Peyer's patch (tissue), 4 donors: ENCODE measurements around the gene FNDC4. TPM values are rescaled to one million over a fixed set of nuclear protein-coding genes. Genes with fewer than 3 reads are reported as not detected.

Experiments used
- DNase-seq, 3 donors: peaks; one replicate each; pipeline ENCODE4 v3.0.0-alpha.2; 2017 to 2019
- H3K27ac ChIP-seq, 4 donors: fragments of 200-600 bp; sonication (generic); one replicate each; pipeline ENCODE4 v1.5.1; 2016 to 2019
- H3K27me3 ChIP-seq, 2 donors: fragments of 200-600 bp; sonication (generic); one replicate each; pipeline ENCODE4 v1.5.1; 2019
- H3K36me3 ChIP-seq, 3 donors: fragments of 200-600 bp; sonication (generic); one replicate each; pipeline ENCODE4 v1.5.1; 2016 to 2019
- H3K4me1 ChIP-seq, 4 donors: fragments of 200-600 bp; sonication (generic); one replicate each; pipeline ENCODE4 v1.5.1; 2016 to 2019
- H3K4me3 ChIP-seq, 4 donors: fragments of 200-600 bp; sonication (generic); 1 replicate in 3 of 4; 2 replicates in 1 of 4; pipeline ENCODE4 v1.5.1; 2016 to 2019; ENCODE audit warnings: mild to moderate bottlenecking in 1 of 4
- H3K9me3 ChIP-seq, 4 donors: fragments of 200-600 bp; sonication (generic); one replicate each; pipeline ENCODE4 v1.5.1; 2016 to 2019; ENCODE audit warnings: mild to moderate bottlenecking in 1 of 4
- POLR2A ChIP-seq, 2 donors: fragments of 450-650 bp; IDR thresholded peaks; one replicate each; pipeline ENCODE4 v1.5.1; 2017; ENCODE audit warnings: antibody characterized with exemption in 2 of 2, mild to moderate bottlenecking in 2 of 2, moderate library complexity in 2 of 2
- total RNA-seq, 4 donors: library from RNA; depleted of rRNA; stranded (reverse); fragments of >200 nt; gene quantifications; one replicate each; pipeline ENCODE4 v1.1.0, GENCODE V29; 2016
- TF ChIP-seq, protein P1 (sequence below), 6 experiments: fragments of 450-650 bp in 4 of 6; fragments of 200-600 bp in 2 of 6; sonication (generic) in 1 of 6; IDR thresholded peaks; one replicate each; pipeline ENCODE4 v1.5.1; 2017 to 2019; ENCODE audit warnings: antibody characterized with exemption in 6 of 6, mild to moderate bottlenecking in 3 of 6, moderate library complexity in 1 of 6

The FNDC4 gene
- total RNA-seq, 4 donors from 2014 or later = 2.0 to 3.2 TPM; not detected in 2

DNA sequence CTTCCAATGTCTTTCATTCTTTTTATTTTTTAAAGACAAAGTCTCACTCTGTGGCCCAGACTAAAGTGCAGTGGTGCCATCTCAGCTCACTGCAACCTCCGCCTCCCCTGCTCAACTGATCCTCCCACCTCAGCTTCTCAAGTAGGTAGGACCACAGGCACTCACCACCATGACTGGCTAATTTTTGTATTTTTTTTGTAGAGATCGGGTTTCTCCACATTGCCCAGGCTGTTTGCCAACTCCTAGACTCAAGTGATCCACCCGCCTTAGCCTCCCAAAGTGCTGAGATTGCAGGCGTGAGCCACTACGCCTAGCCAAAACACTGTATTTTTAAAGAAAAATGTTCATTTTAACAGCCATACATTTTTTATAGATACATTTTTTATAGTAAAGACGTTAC, 14.3 kb upstream of the FNDC4 start:
- no peak overlapping the region for H3K4me3 ChIP-seq
- no peak overlapping the region for H3K27ac ChIP-seq
- no peaks in the 10 kb centered on the region for H3K36me3 ChIP-seq
- DNase-seq = no peak
- H3K4me1 ChIP-seq = no peaks in the 10 kb centered on the region
- no peaks in the 10 kb centered on the region for H3K27me3 ChIP-seq
- no peak for TF ChIP-seq POLR2A (IDR thresholded peaks at IDR 0.05)
- TF ChIP-seq, protein P1, sequence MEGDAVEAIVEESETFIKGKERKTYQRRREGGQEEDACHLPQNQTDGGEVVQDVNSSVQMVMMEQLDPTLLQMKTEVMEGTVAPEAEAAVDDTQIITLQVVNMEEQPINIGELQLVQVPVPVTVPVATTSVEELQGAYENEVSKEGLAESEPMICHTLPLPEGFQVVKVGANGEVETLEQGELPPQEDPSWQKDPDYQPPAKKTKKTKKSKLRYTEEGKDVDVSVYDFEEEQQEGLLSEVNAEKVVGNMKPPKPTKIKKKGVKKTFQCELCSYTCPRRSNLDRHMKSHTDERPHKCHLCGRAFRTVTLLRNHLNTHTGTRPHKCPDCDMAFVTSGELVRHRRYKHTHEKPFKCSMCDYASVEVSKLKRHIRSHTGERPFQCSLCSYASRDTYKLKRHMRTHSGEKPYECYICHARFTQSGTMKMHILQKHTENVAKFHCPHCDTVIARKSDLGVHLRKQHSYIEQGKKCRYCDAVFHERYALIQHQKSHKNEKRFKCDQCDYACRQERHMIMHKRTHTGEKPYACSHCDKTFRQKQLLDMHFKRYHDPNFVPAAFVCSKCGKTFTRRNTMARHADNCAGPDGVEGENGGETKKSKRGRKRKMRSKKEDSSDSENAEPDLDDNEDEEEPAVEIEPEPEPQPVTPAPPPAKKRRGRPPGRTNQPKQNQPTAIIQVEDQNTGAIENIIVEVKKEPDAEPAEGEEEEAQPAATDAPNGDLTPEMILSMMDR (IDR thresholded peaks at IDR 0.05) = no peak
- H3K9me3 ChIP-seq = no peaks in the 10 kb centered on the region

DNA sequence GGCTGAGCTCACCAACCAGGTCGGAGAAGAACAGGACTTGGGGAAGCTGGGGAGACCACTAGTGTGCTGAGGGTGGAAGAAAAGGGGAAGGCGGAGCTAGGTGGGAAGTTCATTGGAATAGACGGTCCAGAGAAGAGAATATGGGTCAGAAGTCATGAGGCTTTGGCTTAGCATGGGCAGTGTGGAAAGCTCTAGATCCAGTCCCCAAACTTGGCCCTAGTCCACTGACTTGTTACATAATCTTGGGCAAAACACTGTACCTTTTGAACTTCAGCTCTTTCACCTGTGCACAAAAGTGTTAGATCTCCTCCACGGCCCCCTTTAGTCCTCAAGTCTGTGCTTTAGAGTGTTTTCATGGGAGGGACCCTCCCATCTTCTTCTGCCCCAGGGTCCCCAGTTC, 12.3 kb upstream of the FNDC4 start:
- no peaks in the 10 kb centered on the region for H3K9me3 ChIP-seq
- TF ChIP-seq POLR2A (IDR thresholded peaks at IDR 0.05) = no peak
- no peaks in the 10 kb centered on the region for H3K4me1 ChIP-seq
- H3K27me3 ChIP-seq = no peaks in the 10 kb centered on the region
- H3K36me3 ChIP-seq = no peaks in the 10 kb centered on the region
- H3K27ac ChIP-seq = no peak overlapping the region
- no peak overlapping the region for H3K4me3 ChIP-seq
- no peak for DNase-seq

DNA sequence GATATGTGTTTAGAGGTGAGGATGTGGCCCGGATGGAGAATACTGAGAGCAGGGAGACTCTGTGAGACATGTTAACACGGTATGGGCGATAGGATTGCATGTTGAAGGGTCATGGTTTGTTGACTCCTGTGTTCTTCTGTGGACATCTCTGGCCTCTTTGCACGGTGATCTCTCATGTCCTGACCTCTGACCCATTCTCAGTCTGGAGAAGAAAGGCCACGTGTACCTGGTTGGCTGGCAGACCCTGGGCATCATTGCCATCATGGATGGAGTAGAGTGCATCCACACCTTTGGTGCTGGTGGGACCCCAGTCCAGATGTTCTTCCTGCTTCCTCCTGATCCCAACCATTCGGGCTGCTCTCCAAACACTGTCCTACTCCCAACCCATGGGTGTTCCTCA, 11.6 kb upstream of the FNDC4 start:
- TF ChIP-seq, protein P1 (IDR thresholded peaks at IDR 0.05) = no peak
- no peak for TF ChIP-seq POLR2A (IDR thresholded peaks at IDR 0.05)
- H3K27ac ChIP-seq = no peak overlapping the region
- no peaks in the 10 kb centered on the region for H3K36me3 ChIP-seq
- H3K27me3 ChIP-seq = no peaks in the 10 kb centered on the region
- no peaks in the 10 kb centered on the region for H3K9me3 ChIP-seq
- H3K4me3 ChIP-seq = no peak overlapping the region
- DNase-seq = no peak
- H3K4me1 ChIP-seq = no peaks in the 10 kb centered on the region

DNA sequence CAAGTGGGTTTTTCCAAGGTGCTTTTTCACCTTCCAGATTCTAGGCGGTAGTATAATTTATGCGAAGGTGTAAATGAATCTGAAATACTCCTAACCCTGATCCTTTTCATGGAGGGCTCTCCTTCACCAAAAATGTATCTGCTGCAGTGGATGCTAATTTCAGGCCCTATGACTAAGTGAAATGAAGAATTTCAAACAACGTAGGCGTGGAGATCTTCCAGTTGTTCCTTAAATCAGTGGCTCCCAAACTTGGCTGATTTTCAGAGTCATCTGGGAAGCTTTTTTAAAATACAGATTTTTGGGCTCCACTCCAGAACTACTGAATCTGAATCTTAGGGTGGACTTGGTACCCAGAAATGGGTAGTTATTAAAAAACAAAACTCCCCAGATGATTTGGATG, 7.1 kb upstream of the FNDC4 start:
- H3K36me3 ChIP-seq = no peaks in the 10 kb centered on the region
- no peak overlapping the region for H3K4me3 ChIP-seq
- H3K9me3 ChIP-seq = no peaks in the 10 kb centered on the region
- no peaks in the 10 kb centered on the region for H3K4me1 ChIP-seq
- no peak overlapping the region for H3K27ac ChIP-seq
- H3K27me3 ChIP-seq = no peaks in the 10 kb centered on the region
- DNase-seq = no peak
- TF ChIP-seq, protein P1 (IDR thresholded peaks at IDR 0.05) = no peak
- no peak for TF ChIP-seq POLR2A (IDR thresholded peaks at IDR 0.05)

DNA sequence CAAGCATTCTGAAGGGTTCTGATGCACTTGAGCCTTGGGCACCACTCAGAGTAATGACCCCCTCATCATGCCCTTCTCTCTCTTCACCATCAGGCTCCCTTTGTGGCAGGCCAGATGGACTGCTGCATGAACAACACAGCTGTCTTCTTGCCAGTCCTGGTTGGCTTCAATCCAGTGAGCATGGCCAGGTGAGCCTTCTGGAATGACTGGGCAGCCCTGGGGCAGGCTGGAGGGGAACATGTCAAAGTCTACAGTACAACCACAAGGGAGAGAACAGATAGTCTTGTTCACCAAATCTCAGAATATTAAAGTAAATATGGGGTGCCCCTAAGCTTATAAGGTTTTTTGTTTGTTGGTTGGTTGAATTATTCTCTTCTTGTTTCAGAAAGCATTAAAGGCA, 6.0 kb upstream of the FNDC4 start:
- Histone ChIP-seq H3K9me3 (no peaks in the 10 kb centered on the region), H3K27me3 (no peaks in the 10 kb centered on the region), H3K4me3 (no peak overlapping the region), H3K36me3 (no peaks in the 10 kb centered on the region), H3K4me1 (peaks cover 0 to 3% (median 0%) of the 10 kb centered on the region in 4 donors), H3K27ac (no peak overlapping the region)
- no peak for DNase-seq
- no peak for TF ChIP-seq POLR2A (IDR thresholded peaks at IDR 0.05)
- TF ChIP-seq, protein P1 (IDR thresholded peaks at IDR 0.05) = no peak

DNA sequence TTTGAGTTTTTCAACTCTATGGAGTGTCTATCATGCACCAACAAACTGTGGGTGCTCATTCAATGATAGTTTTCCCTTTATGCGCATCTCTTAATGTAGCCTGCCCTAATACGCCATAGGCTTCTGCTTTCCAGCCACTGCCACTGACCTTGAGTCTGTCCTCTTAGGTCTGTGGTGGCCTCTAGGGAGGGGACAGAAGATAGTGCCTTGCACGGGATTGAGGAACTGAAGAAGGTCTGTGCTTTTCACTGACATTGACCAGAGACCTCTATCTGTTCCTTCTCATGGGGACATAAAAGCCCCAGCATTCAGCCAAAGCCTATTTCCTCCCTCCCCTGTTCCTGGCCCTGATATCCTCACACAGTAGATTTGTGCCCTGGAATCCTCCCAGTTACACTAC, 4.0 kb upstream of the FNDC4 start:
- no peaks in the 10 kb centered on the region for H3K9me3 ChIP-seq
- DNase-seq = no peak
- H3K27ac ChIP-seq = no peak overlapping the region
- TF ChIP-seq, protein P1 (IDR thresholded peaks at IDR 0.05) = no peak
- TF ChIP-seq POLR2A (IDR thresholded peaks at IDR 0.05) = no peak
- H3K27me3 ChIP-seq = peaks cover 0 to 4% of the 10 kb centered on the region in 2 donors
- H3K4me1 ChIP-seq = peaks cover 0 to 10% (median 4%) of the 10 kb centered on the region in 4 donors
- H3K4me3 ChIP-seq = no peak overlapping the region
- no peaks in the 10 kb centered on the region for H3K36me3 ChIP-seq
